Liver (tissue), 3 donors: ENCODE data around the gene OTUD7B.

Source experiments
- EGR1 ChIP-seq, 2 donors: IDR thresholded peaks; 2 replicates each; pipeline ENCODE4 v1.6.1; 2016 to 2018; ENCODE audit warnings: antibody characterized with exemption in 2 of 2, low read depth in 2 of 2
- JUND ChIP-seq, 2 donors: IDR thresholded peaks; 2 replicates each; pipeline ENCODE4 v1.6.1; 2016; ENCODE audit warnings: antibody characterized with exemption in 2 of 2
- RAD21 ChIP-seq, 2 donors: IDR thresholded peaks; 2 replicates each; pipeline ENCODE4 v1.6.1; 2016; ENCODE audit warnings: antibody characterized with exemption in 2 of 2, mild to moderate bottlenecking in 2 of 2
- TF ChIP-seq, protein P1 (sequence below): fragments of 150-350 bp; IDR thresholded peaks from 2 replicates; pipeline ENCODE4 v1.5.1; 2017; ENCODE audit warnings: improper control_type of control experiment, low read depth, low read length; ENCODE audit not compliant: missing input control
- donor health status: healthy.
- donor health status: healthy.

DNA sequence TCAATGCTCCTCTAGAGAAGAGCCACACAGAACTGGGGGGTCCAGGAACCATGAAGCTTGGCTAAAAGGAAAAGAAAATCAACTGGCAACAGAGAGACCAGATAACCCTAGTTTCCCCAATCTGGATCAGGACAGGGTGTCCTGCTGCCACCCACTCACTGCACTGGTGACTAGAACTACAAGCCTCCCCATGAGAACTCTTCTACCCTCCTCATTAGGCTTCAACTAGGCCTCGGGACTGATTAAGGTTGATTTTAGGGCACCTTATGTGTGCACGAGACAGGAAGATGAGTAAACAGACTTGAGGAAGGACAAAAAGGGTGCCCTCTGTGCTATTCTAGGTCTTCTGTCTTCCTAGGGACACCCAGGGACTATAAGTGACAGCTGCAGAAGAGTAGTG lies 80.7 kb downstream of the OTUD7B start:
- no peak for TF ChIP-seq JUND (IDR thresholded peaks at IDR 0.05)
- no peak for TF ChIP-seq RAD21 (IDR thresholded peaks at IDR 0.05)
- TF ChIP-seq, protein P1, sequence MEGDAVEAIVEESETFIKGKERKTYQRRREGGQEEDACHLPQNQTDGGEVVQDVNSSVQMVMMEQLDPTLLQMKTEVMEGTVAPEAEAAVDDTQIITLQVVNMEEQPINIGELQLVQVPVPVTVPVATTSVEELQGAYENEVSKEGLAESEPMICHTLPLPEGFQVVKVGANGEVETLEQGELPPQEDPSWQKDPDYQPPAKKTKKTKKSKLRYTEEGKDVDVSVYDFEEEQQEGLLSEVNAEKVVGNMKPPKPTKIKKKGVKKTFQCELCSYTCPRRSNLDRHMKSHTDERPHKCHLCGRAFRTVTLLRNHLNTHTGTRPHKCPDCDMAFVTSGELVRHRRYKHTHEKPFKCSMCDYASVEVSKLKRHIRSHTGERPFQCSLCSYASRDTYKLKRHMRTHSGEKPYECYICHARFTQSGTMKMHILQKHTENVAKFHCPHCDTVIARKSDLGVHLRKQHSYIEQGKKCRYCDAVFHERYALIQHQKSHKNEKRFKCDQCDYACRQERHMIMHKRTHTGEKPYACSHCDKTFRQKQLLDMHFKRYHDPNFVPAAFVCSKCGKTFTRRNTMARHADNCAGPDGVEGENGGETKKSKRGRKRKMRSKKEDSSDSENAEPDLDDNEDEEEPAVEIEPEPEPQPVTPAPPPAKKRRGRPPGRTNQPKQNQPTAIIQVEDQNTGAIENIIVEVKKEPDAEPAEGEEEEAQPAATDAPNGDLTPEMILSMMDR: no peak
- TF ChIP-seq EGR1 (IDR thresholded peaks at IDR 0.05; ENCODE audit: low read depth in 2 of 2): no peak
